NCI-H446 (cell line): ENCODE data around the gene RGL3.
"Not testable (repeated sequence)": the region's sequence is repeated elsewhere in the genome, so short reads cannot be mapped to it uniquely, and the experiment has no call there.

ENCODE experiments used
- DNase-seq, 2 experiments: peaks; one replicate each; lab custom pipeline; 2025; lab: John Stamatoyannopoulos, UW

RGL3 gene

GRCh38 chr19:11421371-11422098 lies 2.4 kb upstream of the RGL3 start:
- no peak for DNase-seq

- no peak for DNase-seq
Measured at GRCh38 chr19:11420429-11421370, 1.6 kb upstream of the RGL3 start.

- DNase-seq: no peak
Measured at GRCh38 chr19:11418094-11418548, 993 bp downstream of the RGL3 start.

- DNase-seq: no peak
Measured at GRCh38 chr19:11416346-11417052, 2.6 kb downstream of the RGL3 start.

- no peak for DNase-seq
Measured at GRCh38 chr19:11414544-11414943, 4.6 kb downstream of the RGL3 start.

DNA sequence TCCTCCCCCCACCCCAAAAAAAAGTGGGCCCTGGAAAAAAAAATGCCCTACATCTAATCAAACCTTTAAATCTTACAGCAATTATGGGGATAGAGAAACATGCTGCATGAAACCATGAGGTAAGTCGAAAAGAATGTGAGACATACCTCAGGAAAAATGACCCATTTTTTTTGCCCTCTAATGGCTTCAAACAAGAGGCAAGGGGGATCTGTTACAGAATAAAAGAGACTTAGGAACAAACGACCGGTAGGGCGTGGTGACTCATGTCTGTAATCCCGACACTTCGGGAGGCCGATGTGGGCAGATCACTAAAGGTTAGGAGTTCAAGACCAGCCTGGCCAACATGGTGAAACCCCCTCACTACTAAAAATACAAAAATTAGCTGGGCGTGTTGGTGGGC lies 8.4 kb downstream of the RGL3 start:
- DNase-seq: no peak

DNA sequence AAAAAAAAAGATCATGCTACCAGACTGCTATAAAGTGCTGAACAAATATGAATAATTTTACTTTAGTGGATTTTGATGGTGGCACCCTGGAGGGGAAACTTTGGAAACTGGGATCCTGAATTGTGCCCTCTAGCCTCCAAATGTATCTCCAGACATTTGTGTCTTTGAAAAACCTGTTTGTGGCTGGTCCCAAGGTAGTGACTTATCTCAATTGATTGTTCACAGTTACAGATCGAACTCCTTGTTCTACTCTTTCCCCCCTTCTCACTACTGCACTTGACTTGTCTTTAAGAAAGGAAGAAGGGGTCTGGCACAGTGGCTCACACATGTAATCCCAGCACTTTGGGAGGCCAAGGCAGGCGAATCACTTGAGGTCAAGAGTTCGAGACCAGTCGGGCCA lies 10.5 kb downstream of the RGL3 start:
- DNase-seq: no peak

- DNase-seq: not testable (repeated sequence)
Measured at GRCh38 chr19:11406703-11407236, 12.3 kb downstream of the RGL3 start.

DNA sequence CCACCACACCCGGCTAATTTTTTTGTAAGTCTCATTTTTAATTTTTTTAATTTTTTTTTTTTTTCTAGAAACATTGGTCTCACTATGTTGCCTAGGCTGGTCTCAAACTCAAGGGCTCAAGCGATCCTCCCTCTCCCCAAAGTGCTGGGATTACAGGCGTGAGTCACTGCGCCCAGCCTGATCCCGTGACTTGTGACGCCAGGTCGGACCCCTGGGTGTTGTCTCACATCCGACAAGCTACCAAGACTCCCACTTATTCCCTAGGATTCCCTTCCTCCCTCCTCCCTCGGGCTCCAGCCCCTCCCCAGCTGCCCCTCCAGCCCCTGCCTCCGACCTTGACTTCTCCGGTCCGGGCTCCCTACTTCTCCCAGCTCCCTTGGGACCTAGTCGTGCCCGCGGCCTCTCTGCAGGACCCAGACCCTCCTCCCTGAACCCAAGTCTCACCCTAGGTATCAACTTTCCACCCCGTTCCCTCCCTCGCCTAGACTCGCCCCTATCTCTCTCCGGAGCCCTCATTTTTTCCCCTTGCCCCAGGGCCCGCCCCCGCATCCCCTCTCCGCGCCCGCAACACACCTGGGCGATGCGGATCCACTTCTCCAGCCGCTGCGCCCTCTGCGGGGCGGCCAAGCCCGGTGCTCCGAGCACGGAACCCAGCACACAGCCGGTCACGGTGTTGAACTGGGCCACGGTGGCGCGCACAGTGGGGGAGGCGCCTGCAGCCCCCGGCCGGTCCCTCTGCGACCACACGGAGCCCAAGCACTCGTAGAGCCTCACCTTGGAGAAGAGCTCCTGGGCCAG lies 13.1 kb downstream of the RGL3 start:
- DNase-seq: no peak

- DNase-seq: no peak
Measured at GRCh38 chr19:11404588-11405222, 14.4 kb downstream of the RGL3 start.

GRCh38 chr19:11401808-11402543 lies 17.1 kb downstream of the RGL3 start:
- DNase-seq: no peak

DNA sequence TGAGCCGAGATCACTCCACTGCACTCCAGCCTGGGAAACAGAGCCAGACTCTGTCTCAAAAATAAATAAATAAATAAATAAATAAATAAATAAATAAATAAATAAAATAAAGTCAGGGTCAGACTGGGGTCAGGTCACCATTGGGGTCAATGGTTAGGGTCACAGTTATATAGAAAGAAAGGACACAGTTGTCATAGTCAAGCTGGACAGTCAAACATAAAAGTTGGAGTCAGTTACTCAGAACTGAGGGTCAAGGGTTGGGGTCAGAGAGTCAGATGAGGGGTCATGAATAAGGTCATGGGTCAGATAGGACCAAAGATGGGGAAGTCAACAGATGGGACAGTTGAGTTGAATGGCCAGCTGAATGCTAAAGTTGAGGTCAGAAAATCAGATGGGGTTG lies 18.3 kb downstream of the RGL3 start:
- DNase-seq: no peak

DNA sequence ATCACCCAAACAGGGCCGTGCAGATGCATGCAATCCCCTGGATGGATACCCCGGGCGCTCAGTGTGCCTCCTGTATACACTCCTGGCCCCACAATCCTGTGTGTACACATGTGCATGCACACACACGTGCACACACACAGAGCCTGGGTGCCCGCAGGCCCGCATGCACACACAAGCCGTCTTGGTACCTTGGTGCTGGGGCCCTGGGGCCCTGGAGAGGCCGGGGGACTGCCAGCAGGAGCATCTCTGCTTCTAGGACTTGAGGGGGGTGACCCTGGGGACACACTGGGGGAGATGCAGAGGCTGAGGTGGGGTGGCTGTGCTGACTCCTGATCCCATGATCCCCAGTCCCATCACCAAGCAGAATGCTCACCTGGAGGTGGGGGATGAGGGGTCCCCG lies 19.4 kb downstream of the RGL3 start:
- no peak for DNase-seq

- no peak for DNase-seq
Measured at GRCh38 chr19:11397089-11397610, 22.0 kb downstream of the RGL3 start.

- DNase-seq: no peak
Measured at GRCh38 chr19:11390933-11391680, 28.0 kb downstream of the RGL3 start.

DNA sequence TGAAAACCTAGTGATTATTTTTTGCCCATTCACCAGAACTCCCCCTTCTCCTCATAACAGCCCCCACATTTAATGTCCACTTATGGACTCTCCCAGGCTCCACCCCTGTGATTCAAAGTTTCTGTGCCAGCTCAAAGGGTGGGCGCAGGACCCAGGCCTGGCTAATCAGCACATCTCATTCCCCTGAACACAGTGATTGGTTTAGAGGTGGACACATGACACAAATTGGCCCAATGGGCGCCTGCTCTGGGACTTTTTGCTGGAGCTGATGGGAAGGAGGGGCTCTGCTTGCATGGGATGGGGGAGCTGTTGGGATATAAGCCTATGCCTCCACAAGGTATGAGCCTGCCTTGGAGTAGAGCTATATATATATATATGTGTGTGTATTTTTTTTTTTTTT lies 28.8 kb downstream of the RGL3 start:
- no peak for DNase-seq

GRCh38 chr19:11387162-11388034 lies 31.7 kb downstream of the RGL3 start:
- no peak for DNase-seq

- no peak for DNase-seq
Measured at GRCh38 chr19:11384778-11385129, 34.4 kb downstream of the RGL3 start.
